ENCODE measurements around the gene WFDC2. TPM values are rescaled to one million over a fixed set of nuclear protein-coding genes. Genes with fewer than 3 reads are reported as not detected.

The WFDC2 gene
- total and polyA plus RNA-seq, 2 donors (not counting 3 experiments of a cell fraction or from before 2014, with no cell fraction given) = not detected

DNA sequence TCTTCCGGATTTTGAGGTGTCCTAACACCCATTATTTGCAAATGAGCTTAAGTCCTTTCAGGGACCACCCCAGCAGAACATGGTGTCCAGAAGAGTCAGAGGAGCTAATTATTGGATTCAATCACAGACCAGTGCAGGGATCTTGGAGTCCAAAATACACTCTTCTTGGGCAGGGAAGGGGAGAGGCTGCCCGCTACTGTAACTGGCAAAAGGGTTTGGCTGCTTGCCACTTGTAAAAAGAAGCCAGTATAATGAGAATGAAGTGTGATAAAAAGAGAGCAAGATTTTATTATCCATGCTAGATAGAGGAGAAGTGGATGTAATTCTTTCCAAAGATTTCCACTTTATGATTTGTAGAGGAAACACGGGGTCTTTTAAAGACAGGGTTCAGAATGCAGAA is 26.6 kb downstream of the WFDC2 start:
- Histone ChIP-seq H3K36me3 (ENCODE audit: control insufficient read depth in 2 of 2, extremely low read depth in 1 of 2, insufficient read depth in 2 of 2, low read length in 2 of 2) (no peaks in the 10 kb centered on the region), H3K4me3 (replicated peaks in 1 of 3; ENCODE audit: insufficient read depth in 1 of 3, low read depth in 1 of 3, low read length in 3 of 3) (no peak overlapping the region), H2AFZ (ENCODE audit: low read depth, low read length) (no peak overlapping the region), H3K27me3 (ENCODE audit: control insufficient read depth in 2 of 2, insufficient read depth in 2 of 2, low read length in 2 of 2) (peaks cover 3% of the 10 kb centered on the region in 2 experiments), H3K9me1 (replicated peaks; ENCODE audit: control insufficient read depth, extremely low read depth, insufficient read depth, low read length) (no peaks in the 10 kb centered on the region), H3K4me1 (ENCODE audit: control insufficient read depth, extremely low read depth, insufficient read depth, low read length) (no peaks in the 10 kb centered on the region), H4K20me1 (replicated peaks; ENCODE audit: control insufficient read depth, extremely low read depth, insufficient read depth, low read length) (no peaks in the 10 kb centered on the region), H3K9ac (replicated peaks; ENCODE audit: extremely low read depth, insufficient read depth, low read length) (no peak overlapping the region), H3K4me2 (ENCODE audit: insufficient read depth, low read length) (no peak overlapping the region), H3K27ac (ENCODE audit: insufficient read depth, low read depth, low read length) (no peak overlapping the region), H3K9me3 (replicated peaks; ENCODE audit: control insufficient read depth, insufficient read depth, low read length) (no peaks in the 10 kb centered on the region), H3K79me2 (ENCODE audit: control insufficient read depth, insufficient read depth, low read length) (no peaks in the 10 kb centered on the region)
- no peak for DNase-seq (ENCODE audit: low read depth, low spot score)
- intact Hi-C loops (cut with micrococcal nuclease) = no loop called here
- CTCF ChIA-PET = no interaction called here
- no TSS peak for BruUV-seq (replicated peaks)
- no peak for TF ChIP-seq MYC (IDR thresholded peaks at IDR 0.05; ENCODE audit: low read depth, low read length)
- TF ChIP-seq GATA2 (IDR thresholded peaks at IDR 0.05; ENCODE audit: insufficient read depth, insufficient read length, low read depth, low read length) = no peak
- TF ChIP-seq, protein P1, sequence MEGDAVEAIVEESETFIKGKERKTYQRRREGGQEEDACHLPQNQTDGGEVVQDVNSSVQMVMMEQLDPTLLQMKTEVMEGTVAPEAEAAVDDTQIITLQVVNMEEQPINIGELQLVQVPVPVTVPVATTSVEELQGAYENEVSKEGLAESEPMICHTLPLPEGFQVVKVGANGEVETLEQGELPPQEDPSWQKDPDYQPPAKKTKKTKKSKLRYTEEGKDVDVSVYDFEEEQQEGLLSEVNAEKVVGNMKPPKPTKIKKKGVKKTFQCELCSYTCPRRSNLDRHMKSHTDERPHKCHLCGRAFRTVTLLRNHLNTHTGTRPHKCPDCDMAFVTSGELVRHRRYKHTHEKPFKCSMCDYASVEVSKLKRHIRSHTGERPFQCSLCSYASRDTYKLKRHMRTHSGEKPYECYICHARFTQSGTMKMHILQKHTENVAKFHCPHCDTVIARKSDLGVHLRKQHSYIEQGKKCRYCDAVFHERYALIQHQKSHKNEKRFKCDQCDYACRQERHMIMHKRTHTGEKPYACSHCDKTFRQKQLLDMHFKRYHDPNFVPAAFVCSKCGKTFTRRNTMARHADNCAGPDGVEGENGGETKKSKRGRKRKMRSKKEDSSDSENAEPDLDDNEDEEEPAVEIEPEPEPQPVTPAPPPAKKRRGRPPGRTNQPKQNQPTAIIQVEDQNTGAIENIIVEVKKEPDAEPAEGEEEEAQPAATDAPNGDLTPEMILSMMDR (IDR thresholded peaks at IDR 0.05; ENCODE audit: extremely low read depth in 1 of 2, insufficient read depth in 1 of 2, low read depth in 1 of 2, low read length in 2 of 2) = no peak
- TF ChIP-seq POLR2AphosphoS5 (IDR thresholded peaks at IDR 0.05; ENCODE audit: insufficient read depth, low read depth, low read length) = no peak
- no peak for TF ChIP-seq EZH2 (IDR thresholded peaks at IDR 0.05; ENCODE audit: borderline replicate concordance, low read depth, low read length, severe bottlenecking)
- TF ChIP-seq FOS (IDR thresholded peaks at IDR 0.05; ENCODE audit: borderline replicate concordance, insufficient read depth, low read length) = no peak
- TF ChIP-seq POLR2A (IDR thresholded peaks at IDR 0.05; ENCODE audit: low read depth, low read length) = no peak
- TF ChIP-seq, protein P2, sequence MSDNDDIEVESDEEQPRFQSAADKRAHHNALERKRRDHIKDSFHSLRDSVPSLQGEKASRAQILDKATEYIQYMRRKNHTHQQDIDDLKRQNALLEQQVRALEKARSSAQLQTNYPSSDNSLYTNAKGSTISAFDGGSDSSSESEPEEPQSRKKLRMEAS (IDR thresholded peaks at IDR 0.05; ENCODE audit: insufficient read depth, insufficient read length) = no peak
- TF ChIP-seq JUN (IDR thresholded peaks at IDR 0.05; ENCODE audit: borderline replicate concordance, insufficient read depth, insufficient read length, low read depth) = no peak
- dilution Hi-C loops (cut with MboI; ENCODE audit: extremely low pct_ligation_motif_present, low sequenced_read_pairs) = no loop called here
- POLR2A ChIA-PET = no interaction called here
- FAIRE-seq = no peak

Data from endothelial cell of umbilical vein (primary cell).